ENCODE results near the gene IFT122.

IFT122 gene

GRCh38 chr3:129531699-129532098 lies 91.7 kb downstream of the IFT122 start:
- H3K79me2 ChIP-seq (ENCODE audit: control insufficient read depth, insufficient read depth, low read length, poor library complexity), result no peaks in the 10 kb centered on the region
- H4K91ac ChIP-seq (ENCODE audit: low read depth, low read length), result no peak overlapping the region
- H2BK12ac ChIP-seq (ENCODE audit: low read length), result no peak overlapping the region
- H3K27ac ChIP-seq (ENCODE audit: low read depth, low read length), result no peak overlapping the region
- no peak overlapping the region for H2BK5ac ChIP-seq (ENCODE audit: low read depth, low read length, poor library complexity)
- H3K4ac ChIP-seq (ENCODE audit: low read depth, low read length), result no peak overlapping the region
- no peaks in the 10 kb centered on the region for H3K36me3 ChIP-seq (ENCODE audit: control insufficient read depth in 1 of 2, insufficient read depth in 2 of 2, low read length in 2 of 2)
- H2AK5ac ChIP-seq (ENCODE audit: low read length), result no peak overlapping the region
- no peak for DNase-seq
- H3K4me1 ChIP-seq (ENCODE audit: control insufficient read depth in 1 of 2, insufficient read depth in 2 of 2, low read length in 2 of 2), result peaks cover 20 to 28% of the 10 kb centered on the region in 2 experiments
- no peak overlapping the region for H3K23ac ChIP-seq (ENCODE audit: low read length)
- no peak overlapping the region for H3K9ac ChIP-seq (ENCODE audit: low read length)
- no peak overlapping the region for H3K18ac ChIP-seq (ENCODE audit: low read length)
- no peak overlapping the region for H3K14ac ChIP-seq (ENCODE audit: low read length)
- H4K12ac ChIP-seq (ENCODE audit: low read depth, low read length), result no peak overlapping the region
- H3K79me1 ChIP-seq (ENCODE audit: low read length), result peaks cover 15% of the 10 kb centered on the region
- WGBS (ENCODE audit: extremely low coverage, insufficient coverage, insufficient read length), result no CpG with 5 or more reads among the region's 11 CpGs
- H3K9me3 ChIP-seq (ENCODE audit: insufficient read depth, low read depth, low read length), result peaks cover 3% of the 10 kb centered on the region
- no peak overlapping the region for H3K4me2 ChIP-seq (ENCODE audit: low read length)
- H2AFZ ChIP-seq (ENCODE audit: insufficient read depth, low read length, poor library complexity), result no peak overlapping the region
- no peak overlapping the region for H4K8ac ChIP-seq (ENCODE audit: low read depth, low read length)
- no peaks in the 10 kb centered on the region for H3K27me3 ChIP-seq (ENCODE audit: insufficient read depth, low read length)
- no peak overlapping the region for H2BK120ac ChIP-seq (ENCODE audit: insufficient read depth, low read length, poor library complexity)
- H3K4me3 ChIP-seq (ENCODE audit: low read depth, low read length), result no peak overlapping the region

GRCh38 chr3:129532261-129532660 lies 92.2 kb downstream of the IFT122 start:
- Histone ChIP-seq H4K8ac (ENCODE audit: low read depth, low read length) (no peak overlapping the region), H2AFZ (ENCODE audit: insufficient read depth, low read length, poor library complexity) (no peak overlapping the region), H3K79me2 (ENCODE audit: control insufficient read depth, insufficient read depth, low read length, poor library complexity) (no peaks in the 10 kb centered on the region), H3K4me3 (ENCODE audit: low read depth, low read length) (no peak overlapping the region), H2AK5ac (ENCODE audit: low read length) (no peak overlapping the region), H3K79me1 (ENCODE audit: low read length) (peaks cover 15% of the 10 kb centered on the region), H3K18ac (ENCODE audit: low read length) (no peak overlapping the region), H4K91ac (ENCODE audit: low read depth, low read length) (no peak overlapping the region), H3K9me3 (ENCODE audit: insufficient read depth, low read depth, low read length) (peaks cover 3% of the 10 kb centered on the region), H3K4me1 (ENCODE audit: control insufficient read depth in 1 of 2, insufficient read depth in 2 of 2, low read length in 2 of 2) (peaks cover 20 to 28% of the 10 kb centered on the region in 2 experiments), H2BK5ac (ENCODE audit: low read depth, low read length, poor library complexity) (no peak overlapping the region), H3K36me3 (ENCODE audit: control insufficient read depth in 1 of 2, insufficient read depth in 2 of 2, low read length in 2 of 2) (no peaks in the 10 kb centered on the region), H3K27me3 (ENCODE audit: insufficient read depth, low read length) (no peaks in the 10 kb centered on the region), H3K14ac (ENCODE audit: low read length) (no peak overlapping the region), H3K4ac (ENCODE audit: low read depth, low read length) (no peak overlapping the region), H3K27ac (ENCODE audit: low read depth, low read length) (no peak overlapping the region), H3K9ac (ENCODE audit: low read length) (no peak overlapping the region), H3K4me2 (ENCODE audit: low read length) (no peak overlapping the region), H2BK12ac (ENCODE audit: low read length) (no peak overlapping the region), H4K12ac (ENCODE audit: low read depth, low read length) (no peak overlapping the region), H2BK120ac (ENCODE audit: insufficient read depth, low read length, poor library complexity) (no peak overlapping the region), H3K23ac (ENCODE audit: low read length) (no peak overlapping the region)
- no CpG with 5 or more reads among the region's 20 CpGs for WGBS (ENCODE audit: extremely low coverage, insufficient coverage, insufficient read length)
- no peak for DNase-seq

DNA sequence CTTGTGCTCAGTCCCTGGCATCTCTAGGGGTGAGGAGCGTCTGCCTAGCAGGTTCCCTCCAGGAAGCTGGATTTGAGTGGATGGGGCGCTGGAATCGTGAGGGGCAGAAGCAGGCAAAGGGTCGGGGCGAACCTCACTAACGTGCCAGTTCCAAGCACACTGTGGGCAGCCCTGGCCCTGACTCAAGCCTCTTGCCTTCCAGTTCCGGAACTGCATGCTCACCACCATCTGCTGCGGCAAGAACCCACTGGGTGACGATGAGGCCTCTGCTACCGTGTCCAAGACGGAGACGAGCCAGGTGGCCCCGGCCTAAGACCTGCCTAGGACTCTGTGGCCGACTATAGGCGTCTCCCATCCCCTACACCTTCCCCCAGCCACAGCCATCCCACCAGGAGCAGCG lies 93.4 kb downstream of the IFT122 start:
- Histone ChIP-seq H3K27me3 (ENCODE audit: insufficient read depth, low read length) (no peaks in the 10 kb centered on the region), H3K9me3 (ENCODE audit: insufficient read depth, low read depth, low read length) (peaks cover 3% of the 10 kb centered on the region), H4K91ac (ENCODE audit: low read depth, low read length) (peak overlapping the region; percentile 53), H3K4me1 (ENCODE audit: control insufficient read depth in 1 of 2, insufficient read depth in 2 of 2, low read length in 2 of 2) (peaks cover 20 to 28% of the 10 kb centered on the region in 2 experiments), H2BK5ac (ENCODE audit: low read depth, low read length, poor library complexity) (no peak overlapping the region), H3K4ac (ENCODE audit: low read depth, low read length) (no peak overlapping the region), H3K4me3 (ENCODE audit: low read depth, low read length) (peak overlapping the region; percentile 0), H2BK120ac (ENCODE audit: insufficient read depth, low read length, poor library complexity) (no peak overlapping the region), H4K8ac (ENCODE audit: low read depth, low read length) (no peak overlapping the region), H3K14ac (ENCODE audit: low read length) (peak overlapping the region; percentile 33), H3K79me1 (ENCODE audit: low read length) (peaks cover 15% of the 10 kb centered on the region), H3K36me3 (ENCODE audit: control insufficient read depth in 1 of 2, insufficient read depth in 2 of 2, low read length in 2 of 2) (no peaks in the 10 kb centered on the region), H2BK12ac (ENCODE audit: low read length) (peak overlapping the region; percentile 44), H3K79me2 (ENCODE audit: control insufficient read depth, insufficient read depth, low read length, poor library complexity) (no peaks in the 10 kb centered on the region), H3K18ac (ENCODE audit: low read length) (no peak overlapping the region), H3K9ac (ENCODE audit: low read length) (no peak overlapping the region), H3K23ac (ENCODE audit: low read length) (no peak overlapping the region), H3K27ac (ENCODE audit: low read depth, low read length) (no peak overlapping the region), H2AFZ (ENCODE audit: insufficient read depth, low read length, poor library complexity) (no peak overlapping the region), H4K12ac (ENCODE audit: low read depth, low read length) (no peak overlapping the region), H2AK5ac (ENCODE audit: low read length) (peak overlapping the region; percentile 20), H3K4me2 (ENCODE audit: low read length) (no peak overlapping the region)
- no CpG with 5 or more reads among the region's 16 CpGs for WGBS (ENCODE audit: extremely low coverage, insufficient coverage, insufficient read length)
- DNase-seq, result no peak

- peak overlapping the region; percentile 67 for H2BK5ac ChIP-seq (ENCODE audit: low read depth, low read length, poor library complexity)
- peaks cover 17% of the 10 kb centered on the region for H3K79me1 ChIP-seq (ENCODE audit: low read length)
- H3K4me2 ChIP-seq (ENCODE audit: low read length), result no peak overlapping the region
- no peak overlapping the region for H3K4ac ChIP-seq (ENCODE audit: low read depth, low read length)
- H3K4me1 ChIP-seq (ENCODE audit: control insufficient read depth in 1 of 2, insufficient read depth in 2 of 2, low read length in 2 of 2), result peaks cover 20 to 28% of the 10 kb centered on the region in 2 experiments
- H3K27ac ChIP-seq (ENCODE audit: low read depth, low read length), result no peak overlapping the region
- H3K36me3 ChIP-seq (ENCODE audit: control insufficient read depth in 1 of 2, insufficient read depth in 2 of 2, low read length in 2 of 2), result no peaks in the 10 kb centered on the region
- peak overlapping the region; percentile 36 for H4K8ac ChIP-seq (ENCODE audit: low read depth, low read length)
- H3K18ac ChIP-seq (ENCODE audit: low read length), result peak overlapping the region; percentile 55
- H3K9ac ChIP-seq (ENCODE audit: low read length), result no peak overlapping the region
- peak overlapping the region; percentile 33 for H2BK12ac ChIP-seq (ENCODE audit: low read length)
- H4K91ac ChIP-seq (ENCODE audit: low read depth, low read length), result peak overlapping the region; percentile 74
- H2BK120ac ChIP-seq (ENCODE audit: insufficient read depth, low read length, poor library complexity), result peak overlapping the region; percentile 76
- no CpG with 5 or more reads among the region's 4 CpGs for WGBS (ENCODE audit: extremely low coverage, insufficient coverage, insufficient read length)
- DNase-seq, result peak in 1 of 2 donors; percentile 13
- no peak overlapping the region for H3K23ac ChIP-seq (ENCODE audit: low read length)
- H2AFZ ChIP-seq (ENCODE audit: insufficient read depth, low read length, poor library complexity), result no peak overlapping the region
- H2AK5ac ChIP-seq (ENCODE audit: low read length), result peak overlapping the region; percentile 57
- H3K9me3 ChIP-seq (ENCODE audit: insufficient read depth, low read depth, low read length), result peaks cover 3% of the 10 kb centered on the region
- H4K12ac ChIP-seq (ENCODE audit: low read depth, low read length), result peak overlapping the region; percentile 25
- no peak overlapping the region for H3K4me3 ChIP-seq (ENCODE audit: low read depth, low read length)
- no peaks in the 10 kb centered on the region for H3K79me2 ChIP-seq (ENCODE audit: control insufficient read depth, insufficient read depth, low read length, poor library complexity)
- H3K14ac ChIP-seq (ENCODE audit: low read length), result peak overlapping the region; percentile 34
- H3K27me3 ChIP-seq (ENCODE audit: insufficient read depth, low read length), result no peaks in the 10 kb centered on the region
Observed at GRCh38 chr3:129534428-129535027, 94.5 kb downstream of the IFT122 start.

Measured in trophoblast cell (in vitro differentiated cells and primary cell).